BE2C (cell line): ENCODE results near the gene PIP5K1B.
"Not testable (repeated sequence)": the region's sequence is repeated elsewhere in the genome, so short reads cannot be mapped to it uniquely, and the experiment has no call there.

Source experiments
- DNase-seq: peaks from one replicate; pipeline ENCODE4 v3.0.0-alpha.2; 2020
- H3K27me3 ChIP-seq: fragments of 250-450 bp; sonication (Bioruptor Pico); 2 replicates; pipeline ENCODE4 v1.5.1; 2020; ENCODE audit warnings: mild to moderate bottlenecking
- H3K36me3 ChIP-seq: fragments of 250-450 bp; sonication (Bioruptor Pico); 2 replicates; pipeline ENCODE4 v1.5.1; 2020; ENCODE audit warnings: mild to moderate bottlenecking
- H3K4me1 ChIP-seq: fragments of 250-450 bp; sonication (Bioruptor Pico); 2 replicates; pipeline ENCODE4 v1.5.1; 2020
- H3K4me3 ChIP-seq: 2 replicates; pipeline ENCODE4 v1.5.1; 2011; ENCODE audit warnings: low read depth, low read length
- H3K9me3 ChIP-seq: fragments of 250-450 bp; sonication (Bioruptor Pico); 2 replicates; pipeline ENCODE4 v1.5.1; 2020
- TF ChIP-seq, protein P1 (sequence below): IDR thresholded peaks from 2 replicates; pipeline ENCODE4 v1.5.1; 2012; ENCODE audit warnings: mild to moderate bottlenecking, low read depth, low read length

Gene PIP5K1B

DNA sequence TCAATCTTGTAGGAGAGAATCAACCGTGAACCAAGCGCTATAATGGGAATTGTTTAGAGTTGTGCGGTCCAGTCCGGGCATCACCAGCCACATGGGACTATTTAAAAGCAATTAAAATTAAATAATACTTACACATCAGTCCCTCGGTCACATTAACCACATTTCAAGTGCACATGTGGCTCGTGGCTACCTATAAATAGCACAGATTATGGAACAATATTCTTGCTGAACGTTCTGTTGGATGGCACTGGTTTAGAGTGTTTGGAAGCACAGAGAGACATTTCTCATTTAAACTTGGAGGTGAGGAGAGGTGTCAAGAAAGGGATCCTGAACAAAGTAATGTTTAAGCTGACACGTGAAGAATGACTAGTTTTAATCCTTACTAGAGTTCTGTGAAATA, 12.5 kb upstream of the PIP5K1B start:
- Histone ChIP-seq H3K27me3 (no peaks in the 10 kb centered on the region), H3K4me3 (no peak overlapping the region), H3K4me1 (no peaks in the 10 kb centered on the region), H3K9me3 (no peaks in the 10 kb centered on the region), H3K36me3 (no peaks in the 10 kb centered on the region)
- TF ChIP-seq, protein P1, sequence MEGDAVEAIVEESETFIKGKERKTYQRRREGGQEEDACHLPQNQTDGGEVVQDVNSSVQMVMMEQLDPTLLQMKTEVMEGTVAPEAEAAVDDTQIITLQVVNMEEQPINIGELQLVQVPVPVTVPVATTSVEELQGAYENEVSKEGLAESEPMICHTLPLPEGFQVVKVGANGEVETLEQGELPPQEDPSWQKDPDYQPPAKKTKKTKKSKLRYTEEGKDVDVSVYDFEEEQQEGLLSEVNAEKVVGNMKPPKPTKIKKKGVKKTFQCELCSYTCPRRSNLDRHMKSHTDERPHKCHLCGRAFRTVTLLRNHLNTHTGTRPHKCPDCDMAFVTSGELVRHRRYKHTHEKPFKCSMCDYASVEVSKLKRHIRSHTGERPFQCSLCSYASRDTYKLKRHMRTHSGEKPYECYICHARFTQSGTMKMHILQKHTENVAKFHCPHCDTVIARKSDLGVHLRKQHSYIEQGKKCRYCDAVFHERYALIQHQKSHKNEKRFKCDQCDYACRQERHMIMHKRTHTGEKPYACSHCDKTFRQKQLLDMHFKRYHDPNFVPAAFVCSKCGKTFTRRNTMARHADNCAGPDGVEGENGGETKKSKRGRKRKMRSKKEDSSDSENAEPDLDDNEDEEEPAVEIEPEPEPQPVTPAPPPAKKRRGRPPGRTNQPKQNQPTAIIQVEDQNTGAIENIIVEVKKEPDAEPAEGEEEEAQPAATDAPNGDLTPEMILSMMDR, result no peak
- DNase-seq, result no peak

DNA sequence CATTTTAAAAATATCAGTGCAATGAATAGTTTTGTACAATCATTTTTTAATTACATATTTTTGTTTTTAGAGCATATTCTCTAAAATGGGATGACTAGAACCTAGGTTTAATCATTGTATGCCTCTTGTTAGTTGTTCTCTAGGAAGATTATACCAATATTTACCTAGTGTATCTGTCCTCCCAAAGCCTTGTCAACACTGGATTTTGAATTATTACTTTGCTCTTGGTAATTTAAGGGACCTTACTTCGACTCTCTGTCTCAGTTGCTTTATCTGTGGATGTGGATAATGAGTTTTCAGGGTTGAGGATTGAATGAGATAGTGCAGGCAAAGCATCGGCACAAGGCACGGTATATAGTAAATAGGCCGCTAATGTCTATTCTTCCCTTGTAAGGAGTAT, 10.9 kb upstream of the PIP5K1B start:
- no peaks in the 10 kb centered on the region for H3K4me1 ChIP-seq
- H3K27me3 ChIP-seq, result no peaks in the 10 kb centered on the region
- H3K9me3 ChIP-seq, result no peaks in the 10 kb centered on the region
- no peaks in the 10 kb centered on the region for H3K36me3 ChIP-seq
- no peak for DNase-seq
- TF ChIP-seq, protein P1, result no peak
- H3K4me3 ChIP-seq, result no peak overlapping the region

- TF ChIP-seq, protein P1, result no peak
- H3K36me3 ChIP-seq, result no peaks in the 10 kb centered on the region
- no peak for DNase-seq
Measured at GRCh38 chr9:68697851-68698250, 7.2 kb upstream of the PIP5K1B start.

GRCh38 chr9:68698943-68699509, 6.0 kb upstream of the PIP5K1B start:
- TF ChIP-seq, protein P1, result no peak
- Histone ChIP-seq H3K27me3 (peaks cover 13% of the 10 kb centered on the region), H3K36me3 (no peaks in the 10 kb centered on the region), H3K4me3 (no peak overlapping the region), H3K9me3 (no peaks in the 10 kb centered on the region), H3K4me1 (no peaks in the 10 kb centered on the region)
- DNase-seq, result no peak

More at GRCh38 chr9:68697851-68698250, 7.2 kb upstream of the PIP5K1B start:
- Histone ChIP-seq H3K4me3 (no peak overlapping the region), H3K27me3 (peaks cover 4% of the 10 kb centered on the region), H3K4me1 (no peaks in the 10 kb centered on the region), H3K9me3 (no peaks in the 10 kb centered on the region)

DNA sequence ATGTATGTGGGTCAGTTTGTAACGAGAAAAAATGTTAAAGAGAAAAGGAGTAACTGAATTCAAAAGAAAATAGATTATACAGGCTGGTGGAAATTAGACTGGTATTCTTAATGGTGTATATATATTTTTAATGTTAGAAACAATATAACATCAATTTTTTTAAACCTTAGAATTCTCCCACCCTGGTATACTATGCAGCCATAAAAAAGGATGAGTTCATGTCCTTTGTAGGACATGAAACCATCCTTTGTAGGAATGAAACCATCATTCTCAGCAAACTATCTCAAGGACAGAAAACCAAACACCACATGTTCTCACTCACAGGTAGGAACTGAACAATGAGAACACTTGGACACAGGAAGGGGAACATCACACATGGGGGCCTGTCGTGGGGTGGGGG, 5.4 kb upstream of the PIP5K1B start:
- H3K4me1 ChIP-seq, H3K9me3 ChIP-seq, H3K4me3 ChIP-seq, DNase-seq, H3K36me3 ChIP-seq: not testable (repeated sequence)
- peaks cover 19% of the 10 kb centered on the region for H3K27me3 ChIP-seq

DNA sequence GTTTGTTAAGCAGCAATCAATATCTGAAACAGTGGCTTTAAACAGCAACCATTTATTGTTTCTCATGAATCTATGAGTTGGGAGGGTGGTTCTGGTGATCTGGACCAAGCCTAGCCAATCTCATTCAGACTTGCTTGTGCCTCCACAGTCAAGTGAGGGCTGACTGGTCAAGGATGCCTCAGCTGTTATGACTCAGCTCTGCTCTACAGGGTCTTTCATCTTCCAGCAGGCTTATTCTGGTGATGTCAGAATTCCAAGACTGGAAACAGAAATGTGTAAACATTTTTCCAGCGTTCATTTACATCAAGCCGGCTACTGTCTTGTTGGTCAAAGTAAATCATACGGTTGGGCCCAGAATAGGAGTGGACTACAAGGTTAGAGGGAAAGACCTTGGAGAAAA, 2.5 kb upstream of the PIP5K1B start:
- Histone ChIP-seq H3K9me3 (no peaks in the 10 kb centered on the region), H3K27me3 (peaks cover 45% of the 10 kb centered on the region), H3K4me1 (no peaks in the 10 kb centered on the region), H3K36me3 (no peaks in the 10 kb centered on the region), H3K4me3 (no peak overlapping the region)
- TF ChIP-seq, protein P1, result no peak
- DNase-seq, result no peak

GRCh38 chr9:68703672-68704071, 1.4 kb upstream of the PIP5K1B start:
- no peak for DNase-seq
- no peaks in the 10 kb centered on the region for H3K4me1 ChIP-seq
- H3K9me3 ChIP-seq, result no peaks in the 10 kb centered on the region
- no peaks in the 10 kb centered on the region for H3K36me3 ChIP-seq
- H3K4me3 ChIP-seq, result no peak overlapping the region
- H3K27me3 ChIP-seq, result peaks cover 57% of the 10 kb centered on the region
- TF ChIP-seq, protein P1, result no peak
